Activated naive CD8-positive, alpha-beta T cell treated with anti-CD3 and anti-CD28 coated beads, Interleukin-2, amount 50 U/mL, for 24 hours (primary cell): ENCODE results near the gene TNFSF12.
A peak's percentile ranks its signal among the peaks of the same experiment; 100 is the strongest.

Experiments used
- ATAC-seq: fragments of 150-1000 bp; cut with Tn5 transposase; one replicate; pipeline ENCODE4 v1.10.0; 2021
- DNase-seq: peaks from one replicate; pipeline ENCODE4 v3.0.0; 2021
- H3K27ac Mint-ChIP-seq: one replicate; pipeline ENCODE4 v1.8.0; 2021; ENCODE audit warnings: mild to moderate bottlenecking, mixed read lengths
- H3K27me3 Mint-ChIP-seq: one replicate; pipeline ENCODE4 v1.8.0; 2021; ENCODE audit warnings: mixed read lengths
- H3K36me3 Mint-ChIP-seq: one replicate; pipeline ENCODE4 v1.8.0; 2021; ENCODE audit warnings: low read depth, mixed read lengths
- H3K4me1 Mint-ChIP-seq: one replicate; pipeline ENCODE4 v1.8.0; 2021; ENCODE audit warnings: mixed read lengths
- H3K4me3 Mint-ChIP-seq: one replicate; pipeline ENCODE4 v1.8.0; 2021; ENCODE audit warnings: mild to moderate bottlenecking, moderate library complexity, mixed read lengths
- H3K9me3 Mint-ChIP-seq: one replicate; pipeline ENCODE4 v1.8.0; 2021; ENCODE audit warnings: mixed read lengths

TNFSF12 gene, protein sequence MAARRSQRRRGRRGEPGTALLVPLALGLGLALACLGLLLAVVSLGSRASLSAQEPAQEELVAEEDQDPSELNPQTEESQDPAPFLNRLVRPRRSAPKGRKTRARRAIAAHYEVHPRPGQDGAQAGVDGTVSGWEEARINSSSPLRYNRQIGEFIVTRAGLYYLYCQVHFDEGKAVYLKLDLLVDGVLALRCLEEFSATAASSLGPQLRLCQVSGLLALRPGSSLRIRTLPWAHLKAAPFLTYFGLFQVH

DNA sequence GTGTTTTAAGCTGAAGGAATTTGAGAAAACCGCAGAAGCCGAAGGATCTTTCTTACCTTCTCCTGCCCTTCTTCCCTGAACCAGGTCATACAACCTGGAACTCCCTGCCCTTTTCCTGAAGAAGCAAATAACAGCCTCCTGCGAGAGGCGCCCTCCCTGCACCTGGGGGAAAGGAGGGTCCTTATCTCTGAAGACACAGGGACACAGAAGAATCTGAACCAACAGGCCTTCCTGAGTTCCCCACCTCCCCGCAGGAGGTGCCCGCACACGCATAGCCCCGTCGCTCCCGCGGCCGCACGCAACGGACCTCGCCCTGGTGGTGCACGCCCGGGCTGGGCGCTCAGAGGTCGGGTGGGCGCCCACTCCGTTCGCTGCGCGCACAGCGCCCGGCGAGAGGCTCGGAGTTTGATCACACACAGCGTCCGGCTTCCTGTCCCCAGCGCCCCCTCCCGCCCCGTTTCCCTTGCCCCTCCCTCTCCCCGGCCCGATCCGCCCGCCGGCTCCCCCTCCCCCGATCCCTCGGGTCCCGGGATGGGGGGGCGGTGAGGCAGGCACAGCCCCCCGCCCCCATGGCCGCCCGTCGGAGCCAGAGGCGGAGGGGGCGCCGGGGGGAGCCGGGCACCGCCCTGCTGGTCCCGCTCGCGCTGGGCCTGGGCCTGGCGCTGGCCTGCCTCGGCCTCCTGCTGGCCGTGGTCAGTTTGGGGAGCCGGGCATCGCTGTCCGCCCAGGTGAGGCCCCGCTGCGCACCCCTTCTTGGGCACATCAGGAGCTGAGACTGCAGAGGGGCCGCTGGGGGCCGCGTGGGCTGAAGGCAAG, at the start of gene TNFSF12:
TSS of gene TNFSF12 (plus strand) at position 474 of the 816 bp plus-strand sequence. CDS start at position 570, 96 bp downstream.
- peak; percentile 44 for ATAC-seq
- Mint-ChIP-seq H3K27me3 (peaks cover 4% of the 10 kb centered on the region), H3K4me1 (peaks cover 56% of the 10 kb centered on the region), H3K27ac (peak within 1 kb of the TSS; percentile 72), H3K9me3 (no peaks in the 10 kb centered on the region), H3K36me3 (no peaks in the 10 kb centered on the region), H3K4me3 (peak within 1 kb of the TSS; percentile 77)
- DNase-seq, result peak; percentile 68

DNA sequence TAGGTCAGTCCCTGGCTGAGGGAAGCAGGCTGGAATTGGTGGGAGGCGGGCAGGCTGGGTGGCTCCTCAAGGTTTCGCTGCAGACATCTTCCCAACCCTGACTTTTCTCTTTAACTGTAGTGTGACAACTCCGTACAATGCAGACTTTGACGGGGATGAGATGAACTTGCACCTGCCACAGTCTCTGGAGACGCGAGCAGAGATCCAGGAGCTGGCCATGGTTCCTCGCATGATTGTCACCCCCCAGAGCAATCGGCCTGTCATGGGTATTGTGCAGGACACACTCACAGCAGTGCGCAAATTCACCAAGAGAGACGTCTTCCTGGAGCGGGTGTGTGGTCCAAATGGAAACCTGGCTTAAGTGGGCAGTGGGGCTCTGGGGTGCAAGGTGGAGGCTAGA, 49.7 kb upstream of the TNFSF12 start:
- H3K36me3 Mint-ChIP-seq, result peaks cover 74% of the 10 kb centered on the region
- H3K4me3 Mint-ChIP-seq, result no peak overlapping the region
- DNase-seq (no peak), ATAC-seq (no peak)
- H3K9me3 Mint-ChIP-seq, result no peaks in the 10 kb centered on the region
- peaks cover 2% of the 10 kb centered on the region for H3K4me1 Mint-ChIP-seq
- H3K27ac Mint-ChIP-seq, result no peak overlapping the region
- no peaks in the 10 kb centered on the region for H3K27me3 Mint-ChIP-seq

DNA sequence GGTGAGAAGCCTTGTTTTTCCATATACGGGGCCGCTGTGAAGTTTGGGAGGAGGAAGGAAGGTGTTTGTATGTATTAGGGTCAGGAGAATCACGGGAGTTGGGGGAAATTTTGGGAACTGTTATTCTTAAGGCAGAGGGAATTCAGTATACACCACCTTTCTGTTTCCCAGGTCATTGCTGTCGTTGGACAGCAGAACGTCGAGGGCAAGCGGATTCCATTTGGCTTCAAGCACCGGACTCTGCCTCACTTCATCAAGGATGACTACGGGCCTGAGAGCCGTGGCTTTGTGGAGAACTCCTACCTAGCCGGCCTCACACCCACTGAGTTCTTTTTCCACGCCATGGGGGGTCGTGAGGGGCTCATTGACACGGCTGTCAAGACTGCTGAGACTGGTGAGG, 47.1 kb upstream of the TNFSF12 start:
- no peak for ATAC-seq
- H3K27me3 Mint-ChIP-seq, result no peaks in the 10 kb centered on the region
- H3K36me3 Mint-ChIP-seq, result peaks cover 77% of the 10 kb centered on the region
- no peak for DNase-seq
- H3K4me1 Mint-ChIP-seq, result no peaks in the 10 kb centered on the region
- H3K27ac Mint-ChIP-seq, result no peak overlapping the region
- no peaks in the 10 kb centered on the region for H3K9me3 Mint-ChIP-seq
- H3K4me3 Mint-ChIP-seq, result no peak overlapping the region

DNA sequence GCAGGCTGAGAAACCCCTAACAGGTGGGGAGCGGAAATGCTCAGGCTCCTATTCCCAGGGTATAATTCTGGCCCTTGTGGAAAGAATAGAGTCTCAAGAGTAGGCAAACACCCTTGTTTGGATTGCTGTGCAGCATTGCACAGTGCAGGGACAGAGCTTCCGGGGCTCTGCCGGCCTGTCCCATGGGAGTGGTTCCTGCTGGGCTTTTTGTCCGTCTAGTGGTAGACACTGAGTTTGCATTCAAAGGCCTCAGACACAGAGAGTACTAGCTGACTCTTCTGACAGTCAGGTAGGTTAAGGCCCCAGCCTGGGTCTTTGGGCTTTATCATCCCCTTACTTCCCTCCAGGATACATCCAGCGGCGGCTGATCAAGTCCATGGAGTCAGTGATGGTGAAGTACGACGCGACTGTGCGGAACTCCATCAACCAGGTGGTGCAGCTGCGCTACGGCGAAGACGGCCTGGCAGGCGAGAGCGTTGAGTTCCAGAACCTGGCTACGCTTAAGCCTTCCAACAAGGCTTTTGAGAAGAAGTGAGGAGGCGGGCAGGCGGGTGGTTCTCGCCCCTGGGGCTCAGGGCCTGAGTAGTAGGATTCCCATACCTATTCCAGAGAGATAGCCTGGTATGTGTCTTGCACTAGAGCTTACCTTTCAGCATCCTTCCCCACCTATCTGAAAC, 46.5 kb upstream of the TNFSF12 start:
- no peak overlapping the region for H3K4me3 Mint-ChIP-seq
- H3K27ac Mint-ChIP-seq, result no peak overlapping the region
- peaks cover 77% of the 10 kb centered on the region for H3K36me3 Mint-ChIP-seq
- no peaks in the 10 kb centered on the region for H3K9me3 Mint-ChIP-seq
- no peak for DNase-seq
- H3K27me3 Mint-ChIP-seq, result no peaks in the 10 kb centered on the region
- ATAC-seq, result no peak
- H3K4me1 Mint-ChIP-seq, result no peaks in the 10 kb centered on the region

DNA sequence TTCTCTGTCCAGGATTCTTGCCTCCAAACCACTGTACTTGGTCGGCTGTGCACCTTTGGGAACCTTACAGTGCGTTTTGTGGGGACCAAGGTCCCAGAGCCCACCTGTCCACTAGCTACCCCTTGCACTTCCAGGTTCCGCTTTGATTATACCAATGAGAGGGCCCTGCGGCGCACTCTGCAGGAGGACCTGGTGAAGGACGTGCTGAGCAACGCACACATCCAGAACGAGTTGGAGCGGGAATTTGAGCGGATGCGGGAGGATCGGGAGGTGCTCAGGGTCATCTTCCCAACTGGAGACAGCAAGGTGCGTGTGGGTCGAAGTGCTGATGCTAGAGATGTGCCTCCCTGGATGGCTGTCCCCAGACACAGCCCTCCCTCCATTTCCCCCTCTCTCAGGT, 45.9 kb upstream of the TNFSF12 start:
- DNase-seq, result no peak
- Mint-ChIP-seq H3K36me3 (peaks cover 76% of the 10 kb centered on the region), H3K27me3 (no peaks in the 10 kb centered on the region), H3K9me3 (no peaks in the 10 kb centered on the region), H3K4me1 (no peaks in the 10 kb centered on the region), H3K27ac (no peak overlapping the region), H3K4me3 (no peak overlapping the region)
- ATAC-seq, result no peak

DNA sequence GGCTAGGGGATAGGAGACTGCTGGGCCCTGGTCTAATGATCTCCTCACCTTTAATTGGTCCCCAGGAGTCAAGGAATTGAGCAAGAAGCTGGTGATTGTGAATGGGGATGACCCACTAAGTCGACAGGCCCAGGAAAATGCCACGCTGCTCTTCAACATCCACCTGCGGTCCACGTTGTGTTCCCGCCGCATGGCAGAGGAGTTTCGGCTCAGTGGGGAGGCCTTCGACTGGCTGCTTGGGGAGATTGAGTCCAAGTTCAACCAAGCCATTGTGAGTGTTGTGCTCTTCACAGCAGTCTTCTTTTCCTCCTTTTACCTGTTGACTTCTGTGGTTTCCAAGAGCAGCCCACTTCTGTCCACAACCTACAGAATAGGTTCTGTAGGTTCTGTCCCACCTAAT, 45.3 kb upstream of the TNFSF12 start:
- no peaks in the 10 kb centered on the region for H3K4me1 Mint-ChIP-seq
- H3K4me3 Mint-ChIP-seq, result no peak overlapping the region
- H3K9me3 Mint-ChIP-seq, result no peaks in the 10 kb centered on the region
- DNase-seq, result no peak
- H3K36me3 Mint-ChIP-seq, result peaks cover 77% of the 10 kb centered on the region
- H3K27ac Mint-ChIP-seq, result no peak overlapping the region
- H3K27me3 Mint-ChIP-seq, result no peaks in the 10 kb centered on the region
- no peak for ATAC-seq

DNA sequence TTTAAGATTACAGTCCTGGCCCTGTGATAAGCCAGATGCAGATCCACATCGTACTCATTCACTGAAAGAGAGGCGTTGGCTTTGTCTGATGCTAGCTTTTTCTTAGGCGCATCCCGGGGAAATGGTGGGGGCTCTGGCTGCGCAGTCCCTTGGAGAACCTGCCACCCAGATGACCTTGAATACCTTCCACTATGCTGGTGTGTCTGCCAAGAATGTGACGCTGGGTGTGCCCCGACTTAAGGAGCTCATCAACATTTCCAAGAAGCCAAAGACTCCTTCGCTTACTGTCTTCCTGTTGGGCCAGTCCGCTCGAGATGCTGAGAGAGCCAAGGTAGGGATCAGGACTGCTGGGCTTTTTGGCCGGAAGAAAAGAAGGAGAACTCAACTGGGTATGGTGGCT, 40.7 kb upstream of the TNFSF12 start:
- DNase-seq (no peak), ATAC-seq (no peak)
- H3K4me1 Mint-ChIP-seq, result no peaks in the 10 kb centered on the region
- no peak overlapping the region for H3K4me3 Mint-ChIP-seq
- no peaks in the 10 kb centered on the region for H3K27me3 Mint-ChIP-seq
- no peak overlapping the region for H3K27ac Mint-ChIP-seq
- H3K9me3 Mint-ChIP-seq, result no peaks in the 10 kb centered on the region
- peaks cover 76% of the 10 kb centered on the region for H3K36me3 Mint-ChIP-seq

DNA sequence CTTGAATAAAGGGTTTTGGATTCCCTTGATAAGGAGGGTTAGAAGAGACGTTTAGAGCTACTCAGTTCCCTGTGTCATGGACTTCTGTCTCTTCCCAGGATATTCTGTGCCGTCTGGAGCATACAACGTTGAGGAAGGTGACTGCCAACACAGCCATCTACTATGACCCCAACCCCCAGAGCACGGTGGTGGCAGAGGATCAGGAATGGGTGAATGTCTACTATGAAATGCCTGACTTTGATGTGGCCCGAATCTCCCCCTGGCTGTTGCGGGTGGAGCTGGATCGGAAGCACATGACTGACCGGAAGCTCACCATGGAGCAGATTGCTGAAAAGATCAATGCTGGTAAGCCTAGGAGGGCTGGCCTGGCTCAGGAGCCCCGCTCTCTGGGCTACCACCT, 40.0 kb upstream of the TNFSF12 start:
- H3K27me3 Mint-ChIP-seq, result no peaks in the 10 kb centered on the region
- H3K4me1 Mint-ChIP-seq, result no peaks in the 10 kb centered on the region
- peaks cover 73% of the 10 kb centered on the region for H3K36me3 Mint-ChIP-seq
- H3K4me3 Mint-ChIP-seq, result no peak overlapping the region
- ATAC-seq (no peak), DNase-seq (no peak)
- no peaks in the 10 kb centered on the region for H3K9me3 Mint-ChIP-seq
- no peak overlapping the region for H3K27ac Mint-ChIP-seq

DNA sequence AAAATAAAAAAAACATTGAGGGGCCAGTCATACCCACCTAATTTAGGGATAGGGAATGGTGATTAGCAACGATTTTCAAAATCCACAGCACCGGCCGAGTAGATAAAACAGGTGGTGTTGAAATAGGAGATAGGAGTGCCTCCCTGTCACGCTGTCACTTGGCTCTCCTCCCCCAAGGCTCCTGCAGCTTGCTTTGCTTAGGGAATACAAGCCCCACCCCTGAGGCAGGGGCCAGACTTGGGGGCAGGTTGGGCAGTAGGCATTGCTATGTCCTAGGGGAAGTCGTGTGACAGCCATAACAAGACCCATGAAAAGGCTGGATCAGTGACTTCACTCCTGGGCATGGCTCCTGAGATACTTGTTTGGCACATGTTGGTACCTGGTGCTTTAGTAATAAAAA, 38.9 kb upstream of the TNFSF12 start:
- no peak for DNase-seq
- no peaks in the 10 kb centered on the region for H3K27me3 Mint-ChIP-seq
- H3K4me1 Mint-ChIP-seq, result no peaks in the 10 kb centered on the region
- H3K4me3 Mint-ChIP-seq, result no peak overlapping the region
- no peak overlapping the region for H3K27ac Mint-ChIP-seq
- peaks cover 75% of the 10 kb centered on the region for H3K36me3 Mint-ChIP-seq
- H3K9me3 Mint-ChIP-seq, result no peaks in the 10 kb centered on the region
- ATAC-seq, result no peak

DNA sequence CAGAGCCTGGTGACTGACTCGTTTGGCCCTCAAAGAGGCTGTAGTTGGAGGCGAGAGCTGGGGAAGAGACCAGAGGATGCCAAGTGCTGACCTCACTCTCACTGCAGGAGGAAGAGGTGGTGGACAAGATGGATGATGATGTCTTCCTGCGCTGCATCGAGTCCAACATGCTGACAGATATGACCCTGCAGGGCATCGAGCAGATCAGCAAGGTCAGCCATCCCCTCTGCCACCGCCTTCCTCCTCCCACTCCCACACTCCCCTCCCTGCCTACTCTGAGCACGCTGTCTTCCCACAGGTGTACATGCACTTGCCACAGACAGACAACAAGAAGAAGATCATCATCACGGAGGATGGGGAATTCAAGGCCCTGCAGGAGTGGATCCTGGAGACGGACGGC, 37.8 kb upstream of the TNFSF12 start:
- Mint-ChIP-seq H3K4me3 (no peak overlapping the region), H3K27ac (peak overlapping the region; percentile 40)

DNA sequence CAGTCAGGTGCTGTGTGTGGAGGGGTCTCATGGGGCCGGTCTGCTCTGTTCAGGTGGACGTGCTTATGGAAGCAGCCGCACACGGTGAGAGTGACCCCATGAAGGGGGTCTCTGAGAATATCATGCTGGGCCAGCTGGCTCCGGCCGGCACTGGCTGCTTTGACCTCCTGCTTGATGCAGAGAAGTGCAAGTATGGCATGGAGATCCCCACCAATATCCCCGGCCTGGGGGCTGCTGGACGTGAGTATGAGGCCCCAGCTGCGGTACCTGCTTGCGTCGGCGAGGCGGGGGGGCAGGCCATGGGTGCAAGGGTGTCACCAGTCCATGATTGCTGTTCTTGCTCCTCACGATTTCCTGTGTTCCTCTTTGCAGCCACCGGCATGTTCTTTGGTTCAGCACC, 36.8 kb upstream of the TNFSF12 start:
- no peak for ATAC-seq
- Mint-ChIP-seq H3K27me3 (no peaks in the 10 kb centered on the region), H3K9me3 (no peaks in the 10 kb centered on the region), H3K4me1 (no peaks in the 10 kb centered on the region), H3K4me3 (no peak overlapping the region), H3K27ac (no peak overlapping the region), H3K36me3 (peaks cover 60% of the 10 kb centered on the region)
- no peak for DNase-seq

More for the DNA sequence above, 37.8 kb upstream of the TNFSF12 start:
- Mint-ChIP-seq H3K27me3 (no peaks in the 10 kb centered on the region), H3K4me1 (no peaks in the 10 kb centered on the region), H3K36me3 (peaks cover 70% of the 10 kb centered on the region), H3K9me3 (no peaks in the 10 kb centered on the region)
- ATAC-seq (no peak), DNase-seq (no peak)

DNA sequence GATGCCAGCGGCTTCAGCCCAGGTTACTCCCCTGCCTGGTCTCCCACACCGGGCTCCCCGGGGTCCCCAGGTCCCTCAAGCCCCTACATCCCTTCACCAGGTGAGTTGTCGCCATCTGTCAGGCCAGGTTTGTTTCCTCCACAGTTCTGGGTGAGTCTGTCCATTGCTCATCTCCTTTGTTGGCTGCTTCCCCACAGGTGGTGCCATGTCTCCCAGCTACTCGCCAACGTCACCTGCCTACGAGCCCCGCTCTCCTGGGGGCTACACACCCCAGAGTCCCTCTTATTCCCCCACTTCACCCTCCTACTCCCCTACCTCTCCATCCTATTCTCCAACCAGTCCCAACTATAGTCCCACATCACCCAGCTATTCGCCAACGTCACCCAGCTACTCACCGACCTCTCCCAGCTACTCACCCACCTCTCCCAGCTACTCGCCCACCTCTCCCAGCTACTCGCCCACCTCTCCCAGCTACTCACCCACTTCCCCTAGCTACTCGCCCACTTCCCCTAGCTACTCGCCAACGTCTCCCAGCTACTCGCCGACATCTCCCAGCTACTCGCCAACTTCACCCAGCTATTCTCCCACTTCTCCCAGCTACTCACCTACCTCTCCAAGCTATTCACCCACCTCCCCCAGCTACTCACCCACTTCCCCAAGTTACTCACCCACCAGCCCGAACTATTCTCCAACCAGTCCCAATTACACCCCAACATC, 35.9 kb upstream of the TNFSF12 start:
- no peaks in the 10 kb centered on the region for H3K4me1 Mint-ChIP-seq
- peaks cover 53% of the 10 kb centered on the region for H3K36me3 Mint-ChIP-seq
- DNase-seq, result no peak
- H3K27ac Mint-ChIP-seq, result no peak overlapping the region
- H3K4me3 Mint-ChIP-seq, result no peak overlapping the region
- no peaks in the 10 kb centered on the region for H3K9me3 Mint-ChIP-seq
- ATAC-seq, result no peak
- no peaks in the 10 kb centered on the region for H3K27me3 Mint-ChIP-seq

DNA sequence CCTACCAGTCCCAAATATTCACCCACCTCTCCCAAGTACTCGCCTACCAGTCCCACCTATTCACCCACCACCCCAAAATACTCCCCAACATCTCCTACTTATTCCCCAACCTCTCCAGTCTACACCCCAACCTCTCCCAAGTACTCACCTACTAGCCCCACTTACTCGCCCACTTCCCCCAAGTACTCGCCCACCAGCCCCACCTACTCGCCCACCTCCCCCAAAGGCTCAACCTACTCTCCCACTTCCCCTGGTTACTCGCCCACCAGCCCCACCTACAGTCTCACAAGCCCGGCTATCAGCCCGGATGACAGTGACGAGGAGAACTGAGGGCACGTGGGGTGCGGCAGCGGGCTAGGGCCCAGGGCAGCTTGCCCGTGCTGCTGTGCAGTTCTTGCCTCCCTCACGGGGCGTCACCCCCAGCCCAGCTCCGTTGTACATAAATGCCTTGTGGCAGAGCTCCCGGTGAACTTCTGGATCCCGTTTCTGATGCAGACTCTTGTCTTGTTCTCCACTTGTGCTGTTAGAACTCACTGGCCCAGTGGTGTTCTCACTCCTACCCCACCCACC, 34.9 kb upstream of the TNFSF12 start:
- H3K27ac Mint-ChIP-seq, result peak overlapping the region; percentile 27
- no peak overlapping the region for H3K4me3 Mint-ChIP-seq
- no peaks in the 10 kb centered on the region for H3K27me3 Mint-ChIP-seq
- DNase-seq (no peak), ATAC-seq (no peak)
- no peaks in the 10 kb centered on the region for H3K4me1 Mint-ChIP-seq
- H3K36me3 Mint-ChIP-seq, result peaks cover 45% of the 10 kb centered on the region
- no peaks in the 10 kb centered on the region for H3K9me3 Mint-ChIP-seq

DNA sequence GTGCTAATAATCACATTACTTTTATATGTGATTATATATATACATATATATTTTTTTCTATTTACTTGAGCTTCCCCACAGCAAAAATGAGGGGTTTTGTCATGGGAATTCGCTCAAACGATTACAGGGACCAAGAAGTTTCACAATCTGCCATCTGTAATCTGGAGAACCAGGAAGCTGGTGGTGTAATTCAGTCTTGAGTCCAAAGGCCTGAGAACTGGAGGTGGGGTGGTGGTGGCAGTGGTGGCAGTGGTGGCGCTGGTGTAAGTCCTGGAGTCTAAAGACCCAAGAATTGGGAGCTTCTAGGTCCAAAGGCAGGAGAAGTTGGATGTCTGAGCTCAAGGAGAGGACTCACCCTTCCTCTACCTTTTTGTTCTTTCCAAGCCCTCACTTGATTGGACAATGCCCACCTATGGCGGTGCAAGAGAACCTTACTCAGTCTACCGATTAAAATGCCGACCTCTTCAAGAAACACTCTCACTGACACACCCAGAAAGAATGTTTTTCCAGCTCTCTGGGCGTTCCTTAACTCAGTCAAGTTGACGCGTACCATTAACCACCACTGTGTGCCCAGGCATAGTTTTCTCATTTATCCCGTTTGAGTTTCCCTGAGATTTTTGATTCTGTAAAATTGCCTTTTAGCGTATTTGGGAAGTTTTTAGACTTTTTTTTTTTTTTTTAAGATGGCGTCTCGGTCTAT, 32.8 kb upstream of the TNFSF12 start:
- H3K9me3 Mint-ChIP-seq, result no peaks in the 10 kb centered on the region
- no peaks in the 10 kb centered on the region for H3K4me1 Mint-ChIP-seq
- H3K27ac Mint-ChIP-seq, result no peak overlapping the region
- H3K36me3 Mint-ChIP-seq, result peaks cover 28% of the 10 kb centered on the region
- DNase-seq (no peak), ATAC-seq (no peak)
- no peak overlapping the region for H3K4me3 Mint-ChIP-seq
- no peaks in the 10 kb centered on the region for H3K27me3 Mint-ChIP-seq
